PFSK-1 (cell line): Measurements from ENCODE around the gene SPATS2L.

Source experiments
- FOXP2 ChIP-seq: optimal IDR thresholded peaks from 2 replicates; pipeline ENCODE3; 2011; ENCODE audit warnings: borderline replicate concordance, control low read depth, inconsistent platforms; ENCODE audit not compliant: insufficient read depth; ENCODE audit errors: extremely low read length, extremely low read depth
- SIN3A ChIP-seq: IDR thresholded peaks from 2 replicates; pipeline ENCODE4 v1.6.1; 2012; ENCODE audit warnings: mild to moderate bottlenecking, low read length, moderate library complexity, borderline replicate concordance; ENCODE audit not compliant: insufficient read depth

DNA sequence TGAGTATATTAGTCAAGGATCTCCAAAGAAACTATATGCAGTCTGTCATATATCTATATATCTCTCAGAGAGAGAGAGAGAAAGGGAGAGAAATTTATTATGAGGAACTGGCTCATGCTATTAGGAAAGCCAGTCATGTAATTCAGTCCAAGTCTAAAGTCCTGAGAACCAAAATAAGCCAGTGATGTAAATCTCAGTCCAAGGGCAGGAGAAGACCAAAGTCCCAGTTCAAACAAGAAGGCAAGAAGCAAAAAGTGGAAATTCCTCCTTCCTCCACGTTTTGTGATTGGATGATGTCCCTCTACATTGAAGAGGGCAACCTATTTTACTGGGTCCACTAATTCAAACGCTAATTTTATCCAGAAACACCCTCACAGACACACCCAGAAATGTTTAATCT is 34.2 kb upstream of the SPATS2L start:
- TF ChIP-seq SIN3A (no peak), FOXP2 (no peak)
